Mesenteric fat pad (tissue), 1 donor: ENCODE results near the gene MAPK4. TPM values are rescaled to one million over a fixed set of nuclear protein-coding genes. Genes with fewer than 3 reads are reported as not detected.
"Not testable (repeated sequence)": the region's sequence is repeated elsewhere in the genome, so short reads cannot be mapped to it uniquely, and the experiment has no call there.

ENCODE experiments used
- DNase-seq: peaks from one replicate; pipeline ENCODE4 v3.0.0-alpha.2; 2020; ENCODE audit warnings: low spot score
- total RNA-seq: library from RNA; stranded (reverse); fragmentation: NEBNext Ultra II Directional; extraction: Animal tissue kit (Norgen Biotek cat#: 25700); gene quantifications from one replicate; pipeline ENCODE4 v1.2.1, GENCODE V29; 2021
- donor health status: DM: yes; HTN: yes; CAD: no.

The MAPK4 gene
- total RNA-seq, 1 donor from 2014 or later: not detected

DNA sequence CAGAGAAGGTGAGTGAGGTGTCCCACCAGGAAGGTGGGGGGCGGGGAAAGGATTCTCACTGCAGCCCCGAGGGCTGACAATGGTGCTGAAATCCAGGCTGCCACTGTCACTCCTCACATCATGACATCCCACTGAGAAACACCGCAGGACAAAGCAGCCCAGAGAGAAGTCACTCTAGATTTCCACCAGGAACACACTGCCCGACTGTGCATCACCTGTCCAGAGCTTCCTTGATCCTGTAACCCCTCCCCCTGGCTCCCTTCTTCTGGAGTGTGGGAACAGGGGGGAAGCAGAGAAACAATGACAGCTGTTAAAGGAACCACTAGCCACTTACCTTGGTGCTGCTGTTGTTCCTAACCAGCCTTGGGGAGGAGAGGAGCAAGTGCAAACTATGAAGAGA, 190.1 kb downstream of the MAPK4 start:
- DNase-seq: no peak

DNA sequence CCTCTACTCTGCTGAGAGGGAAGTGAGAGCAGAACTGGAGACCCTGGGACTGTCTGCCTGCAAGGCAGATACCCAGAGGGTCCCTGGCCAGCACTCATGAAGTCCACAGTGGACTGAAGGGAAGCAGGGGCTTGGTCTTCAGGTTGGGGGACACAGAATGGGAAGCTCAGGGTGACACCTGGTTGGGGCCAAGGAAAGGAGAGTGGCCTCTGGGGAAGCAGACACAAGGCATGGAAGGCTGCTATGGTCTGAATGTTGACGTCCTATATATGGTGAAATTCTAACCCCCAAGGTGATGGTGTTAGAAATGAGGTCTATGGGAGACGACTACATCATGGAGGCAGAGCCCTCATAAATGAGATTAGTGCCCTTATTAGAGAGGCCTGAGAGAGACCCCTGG, 190.7 kb downstream of the MAPK4 start:
- no peak for DNase-seq

DNA sequence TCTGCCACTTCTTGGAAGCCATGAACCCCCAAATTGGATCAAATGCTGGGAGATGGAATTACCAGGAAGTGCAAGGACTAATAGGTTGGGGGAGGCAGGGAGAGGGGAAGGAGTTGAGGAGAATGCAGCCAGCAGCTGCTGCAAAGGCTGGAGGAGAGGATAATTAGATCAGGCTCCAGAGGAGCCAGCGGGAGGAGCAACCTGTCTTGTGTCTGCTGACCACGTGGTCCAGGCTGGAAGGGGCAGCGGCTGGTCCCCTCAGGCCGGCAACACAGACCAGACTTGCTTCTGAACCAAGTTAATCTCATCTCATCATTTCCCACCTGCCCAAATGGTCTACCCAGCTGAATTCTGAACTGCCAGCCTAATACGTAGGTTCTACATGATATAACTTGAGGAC, 191.6 kb downstream of the MAPK4 start:
- DNase-seq: no peak

DNA sequence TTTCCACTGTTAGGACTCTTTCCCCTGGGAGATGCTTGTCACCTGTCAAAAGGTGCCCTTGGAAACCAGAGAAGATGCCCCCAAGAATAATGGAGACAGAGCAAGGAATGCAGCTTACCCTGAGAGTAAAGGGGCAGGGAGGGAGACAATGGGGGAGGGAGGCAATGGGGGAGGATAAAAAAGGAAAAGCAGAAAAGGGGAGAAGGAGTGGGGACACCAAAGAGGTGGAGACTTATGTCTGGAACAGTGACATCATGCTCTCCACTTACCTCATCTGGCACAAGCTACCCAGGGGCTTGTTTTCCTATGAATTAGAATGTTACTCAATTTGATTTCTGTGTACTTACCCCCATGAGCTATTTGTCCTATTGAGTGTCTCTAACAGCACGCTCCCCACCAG, 192.1 kb downstream of the MAPK4 start:
- no peak for DNase-seq

DNA sequence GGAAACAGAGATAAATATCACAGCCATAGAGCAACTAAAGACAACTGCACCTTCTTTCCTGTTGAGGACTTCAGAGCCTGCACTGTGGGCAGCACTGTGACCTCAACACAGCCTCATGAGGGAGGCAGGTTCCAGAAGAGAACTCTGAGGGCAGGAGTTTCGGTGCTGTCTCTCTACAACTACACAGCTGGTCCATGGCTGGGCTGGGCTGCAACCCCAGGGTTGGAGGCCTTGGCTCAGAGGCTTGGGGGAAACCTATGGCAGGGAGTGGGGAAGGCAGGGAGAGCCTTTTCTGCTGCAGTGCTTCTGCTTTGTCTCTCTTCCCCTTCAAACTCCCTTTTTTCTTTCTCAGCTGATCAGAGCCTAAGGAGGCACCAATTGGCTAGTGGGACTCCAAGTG, 193.4 kb downstream of the MAPK4 start:
- DNase-seq: no peak

DNA sequence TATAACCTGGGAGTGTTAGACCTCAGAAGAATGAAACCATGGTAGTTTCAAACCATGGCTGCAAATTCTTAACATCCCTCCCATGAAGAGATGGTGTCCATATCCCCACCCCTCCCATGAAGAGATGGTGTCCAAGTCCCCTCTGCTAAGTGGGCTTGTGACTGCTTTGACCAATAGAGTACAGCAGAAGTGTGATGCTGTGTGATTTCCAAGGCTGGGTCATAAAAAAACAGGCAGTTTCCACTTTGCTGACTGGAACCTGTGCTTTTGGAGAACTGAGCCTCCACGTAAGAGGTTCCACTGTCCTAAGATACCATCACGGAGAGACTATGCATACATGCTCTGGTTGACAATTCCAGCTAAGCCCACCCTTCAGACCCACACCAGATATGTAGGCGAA, 194.4 kb downstream of the MAPK4 start:
- DNase-seq: no peak

DNA sequence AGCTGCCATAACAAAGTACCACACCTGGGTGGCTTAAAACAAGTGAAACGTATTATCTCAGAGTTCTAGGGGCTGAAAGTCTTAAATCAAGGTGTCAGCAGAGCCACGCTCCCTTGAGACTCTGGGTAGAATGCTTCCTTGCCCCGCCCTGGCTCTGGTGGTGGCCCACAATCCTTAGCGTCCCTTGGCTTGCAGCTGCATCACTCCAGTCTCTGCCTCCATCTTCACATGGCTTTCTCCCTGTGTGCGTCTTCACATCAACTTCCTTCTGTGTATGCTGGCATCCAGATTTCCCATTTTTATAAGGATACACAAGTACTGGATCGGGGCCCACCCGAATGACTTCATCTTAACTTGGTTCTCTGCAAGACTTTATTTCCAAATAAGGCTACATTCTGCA, 197.5 kb downstream of the MAPK4 start:
- DNase-seq: no peak

DNA sequence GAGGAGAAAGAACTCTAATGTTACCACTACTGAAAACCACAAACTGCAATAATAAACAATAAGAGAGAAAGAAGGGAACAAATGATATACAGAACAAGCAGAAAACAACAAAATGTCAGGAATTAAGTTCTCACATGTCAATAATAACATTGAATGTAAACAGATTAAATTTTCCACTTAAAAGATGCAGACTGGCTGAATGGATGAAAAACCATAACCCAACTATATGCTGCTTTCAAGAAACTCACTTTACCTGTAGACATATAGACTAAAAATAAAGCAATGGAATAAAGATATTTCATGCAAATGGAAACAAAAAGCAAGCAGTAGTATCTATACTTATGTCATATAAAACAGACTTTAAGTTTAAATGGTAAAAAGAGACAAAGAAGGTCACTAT, 209.6 kb downstream of the MAPK4 start:
- DNase-seq: no peak

DNA sequence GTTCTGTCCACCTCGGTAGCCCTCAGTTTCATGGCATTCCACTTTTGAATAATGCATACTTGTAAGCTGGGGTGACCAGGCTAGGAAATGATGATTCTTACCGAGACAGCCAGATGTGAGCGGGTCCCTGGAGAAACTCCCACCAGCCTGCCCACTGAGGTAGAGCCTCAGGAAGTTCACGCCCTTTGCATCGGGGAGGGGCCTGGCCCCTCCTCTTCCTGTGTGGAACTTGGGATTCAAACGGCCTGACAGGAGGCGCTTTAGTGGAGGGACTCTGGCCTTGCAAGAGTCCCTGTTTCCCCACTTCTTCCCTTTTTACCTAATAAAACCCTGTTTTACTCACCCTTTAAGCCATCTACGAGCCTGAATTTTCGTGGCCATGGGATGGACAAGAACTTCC, 215.3 kb downstream of the MAPK4 start:
- DNase-seq: no peak

DNA sequence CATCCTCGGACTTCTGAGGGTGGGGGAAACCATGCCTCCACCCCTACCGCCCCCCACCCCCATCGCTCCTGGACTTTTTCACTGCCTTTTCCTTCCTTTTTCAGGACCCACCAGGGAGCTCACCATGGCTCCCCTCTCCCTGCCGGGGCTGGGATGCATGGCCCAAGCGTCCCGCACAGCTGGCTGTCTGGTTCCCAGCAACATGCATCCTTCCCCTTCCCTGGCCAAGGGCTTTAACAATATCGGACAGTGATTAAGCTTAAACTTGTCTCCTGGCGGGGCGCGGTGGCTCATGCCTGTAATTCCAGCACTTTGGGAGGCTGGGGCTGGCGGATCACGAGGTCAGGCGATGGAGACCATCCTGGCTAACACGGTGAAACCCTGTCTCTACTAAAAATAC, 215.8 kb downstream of the MAPK4 start:
- no peak for DNase-seq

DNA sequence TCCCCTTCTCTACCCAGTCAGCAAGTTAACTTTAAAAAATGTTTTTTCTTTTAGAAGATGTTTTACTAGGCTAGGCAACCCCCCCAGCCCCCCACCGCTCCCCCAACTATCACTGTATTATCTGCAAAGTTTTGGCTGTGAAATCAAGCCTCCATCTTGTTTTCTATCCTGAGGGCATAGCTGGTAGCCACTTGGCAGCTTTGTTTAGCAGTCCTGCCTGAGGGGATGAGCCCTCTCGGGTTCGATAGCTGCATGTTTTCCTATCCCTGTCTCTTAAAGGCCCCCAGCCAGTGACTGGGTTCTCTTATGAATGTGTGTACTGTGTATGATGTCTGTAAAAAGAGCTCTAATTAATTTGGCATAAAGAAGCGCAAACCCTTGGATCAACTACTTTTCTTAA, 216.5 kb downstream of the MAPK4 start:
- no peak for DNase-seq

DNA sequence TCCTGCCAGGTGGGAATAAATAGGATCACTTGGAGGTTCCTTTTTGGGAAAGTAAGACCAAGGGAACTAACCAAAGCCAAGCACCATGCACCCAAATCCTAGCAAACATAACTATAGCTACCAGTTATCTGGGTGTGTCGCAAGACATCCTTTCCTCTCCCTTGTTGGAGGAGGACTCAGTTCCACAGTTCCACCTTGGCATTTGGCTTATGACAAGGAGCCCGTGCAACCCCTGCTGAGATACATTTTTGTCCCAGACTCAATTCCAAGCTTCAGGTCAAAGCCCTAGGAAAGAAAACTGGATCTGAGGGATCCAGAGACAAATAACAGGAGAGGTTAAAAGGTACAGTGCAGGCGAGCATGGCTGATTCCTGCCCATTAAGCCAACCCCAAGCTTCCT, 219.1 kb downstream of the MAPK4 start:
- not testable (repeated sequence) for DNase-seq

Other genes starting within 250 kb of the MAPK4 start
- gene SKA1, start 185.0 kb upstream of the MAPK4 start, total RNA-seq: not detected